Measurements from ENCODE around the gene CD200. TPM values are rescaled to one million over a fixed set of nuclear protein-coding genes. Genes with fewer than 3 reads are reported as not detected.

The CD200 gene
- total and polyA plus RNA-seq, 2 experiments from 2014 or later, result 51.9 to 65.0 TPM

DNA sequence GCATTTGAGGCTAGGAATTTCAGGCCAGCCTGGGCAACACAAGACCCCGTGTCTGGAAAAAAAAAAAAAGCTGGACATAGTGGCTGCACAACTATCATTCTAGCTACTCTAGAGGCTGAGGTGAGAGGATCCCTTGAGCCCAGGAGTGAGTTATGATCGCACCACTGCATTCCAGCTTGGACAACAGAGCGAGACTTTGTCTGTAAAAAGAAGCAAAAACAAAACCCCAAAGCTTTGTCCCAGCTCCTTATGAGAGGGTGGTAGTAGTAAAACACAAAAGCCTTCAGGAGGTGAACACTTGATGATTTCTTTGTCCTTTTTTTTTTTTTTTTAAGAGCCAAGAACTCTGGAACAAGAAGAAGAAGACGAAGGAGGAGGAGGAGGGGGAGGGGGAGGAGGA, 1.1 kb upstream of the CD200 start:
- Mint-ChIP-seq H3K9me3 (peaks cover 5% of the 10 kb centered on the region; the same call in 2 of the 3 replicates), H3K27ac (no peak overlapping the region), H3K27me3 (ENCODE audit: insufficient read depth, low read depth, poor library complexity) (peaks cover 16% of the 10 kb centered on the region), H3K4me3 (peak overlapping the region; percentile 19; the same call in 1 of the 3 replicates), H3K4me1 (peaks cover 30% of the 10 kb centered on the region), H3K36me3 (ENCODE audit: low read depth) (peaks cover 32% of the 10 kb centered on the region)
- Histone ChIP-seq H3K36me3 (ENCODE audit: insufficient read depth) (no peaks in the 10 kb centered on the region), H2AFZ (no peak overlapping the region), H3K27me3 (ENCODE audit: insufficient read depth) (no peaks in the 10 kb centered on the region), H4K20me1 (replicated peaks; ENCODE audit: insufficient read depth) (no peaks in the 10 kb centered on the region), H3K79me2 (replicated peaks; ENCODE audit: insufficient read depth) (peaks cover 61% of the 10 kb centered on the region), H3K4me2 (no peak overlapping the region), H3K9me2 (ENCODE audit: insufficient read depth) (no peaks in the 10 kb centered on the region), H3K27ac (ENCODE audit: low read depth) (no peak overlapping the region), H3F3A (replicated peaks; ENCODE audit: low read depth) (no peaks in the 10 kb centered on the region), H3K4me3 (no peak overlapping the region), H3K4me1 (ENCODE audit: insufficient read depth) (peaks cover 32% of the 10 kb centered on the region)
- ATAC-seq, result no peak
- TF ChIP-seq POLR2AphosphoS5 (IDR thresholded peaks at IDR 0.05; ENCODE audit: low read depth) (no peak), STAT1 (IDR thresholded peaks at IDR 0.05; ENCODE audit: unreplicated experiment) (no peak), REST (IDR thresholded peaks at IDR 0.05; ENCODE audit: unreplicated experiment) (no peak), EZH2phosphoT487 (IDR thresholded peaks at IDR 0.05; ENCODE audit: unreplicated experiment) (no peak), ZNF462 (CRISPR knock-in tag; IDR thresholded peaks at IDR 0.05) (no peak), JUNB (IDR thresholded peaks at IDR 0.05; ENCODE audit: unreplicated experiment) (no peak), ZNF114 (CRISPR knock-in tag; IDR thresholded peaks at IDR 0.05) (no peak), EZH2 (IDR thresholded peaks at IDR 0.05; ENCODE audit: low read depth, unreplicated experiment) (no peak), CREB1 (CRISPR knock-in tag; IDR thresholded peaks at IDR 0.05; ENCODE audit: low read depth) (no peak)
- TF ChIP-seq, protein P1, sequence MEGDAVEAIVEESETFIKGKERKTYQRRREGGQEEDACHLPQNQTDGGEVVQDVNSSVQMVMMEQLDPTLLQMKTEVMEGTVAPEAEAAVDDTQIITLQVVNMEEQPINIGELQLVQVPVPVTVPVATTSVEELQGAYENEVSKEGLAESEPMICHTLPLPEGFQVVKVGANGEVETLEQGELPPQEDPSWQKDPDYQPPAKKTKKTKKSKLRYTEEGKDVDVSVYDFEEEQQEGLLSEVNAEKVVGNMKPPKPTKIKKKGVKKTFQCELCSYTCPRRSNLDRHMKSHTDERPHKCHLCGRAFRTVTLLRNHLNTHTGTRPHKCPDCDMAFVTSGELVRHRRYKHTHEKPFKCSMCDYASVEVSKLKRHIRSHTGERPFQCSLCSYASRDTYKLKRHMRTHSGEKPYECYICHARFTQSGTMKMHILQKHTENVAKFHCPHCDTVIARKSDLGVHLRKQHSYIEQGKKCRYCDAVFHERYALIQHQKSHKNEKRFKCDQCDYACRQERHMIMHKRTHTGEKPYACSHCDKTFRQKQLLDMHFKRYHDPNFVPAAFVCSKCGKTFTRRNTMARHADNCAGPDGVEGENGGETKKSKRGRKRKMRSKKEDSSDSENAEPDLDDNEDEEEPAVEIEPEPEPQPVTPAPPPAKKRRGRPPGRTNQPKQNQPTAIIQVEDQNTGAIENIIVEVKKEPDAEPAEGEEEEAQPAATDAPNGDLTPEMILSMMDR (conservative IDR thresholded peaks at IDR 0.05; ENCODE audit: low read depth in 2 of 2), result no peak
- DNase-seq (ENCODE audit: low spot score), result no peak
